ENCODE data around the gene DCDC2C. TPM values are rescaled to one million over a fixed set of nuclear protein-coding genes. Genes with fewer than 3 reads are reported as not detected.

DCDC2C gene
- total and polyA plus RNA-seq, 9 of the 15 experiments (the other 6 are each of a cell fraction or from before 2014, with no cell fraction given): not detected

- DNase-seq (ENCODE audit: extremely low read depth in 1 of 4, low spot score in 3 of 4) (no peak), FAIRE-seq (no peak), ATAC-seq (no peak)
- Histone ChIP-seq H3K4me3 (no peak overlapping the region), H3K9ac (ENCODE audit: insufficient read depth in 1 of 2, low read depth in 2 of 2, low read length in 2 of 2) (no peak overlapping the region), H2AFZ (ENCODE audit: low read depth, low read length) (no peak overlapping the region), H3K9me1 (ENCODE audit: control insufficient read depth, insufficient read depth, low read length) (no peaks in the 10 kb centered on the region), H3K9me3 (replicated peaks; ENCODE audit: control insufficient read depth, insufficient read depth, low read depth, low read length) (no peaks in the 10 kb centered on the region), H3K27ac (ENCODE audit: extremely low read depth, low read depth, low read length) (no peak overlapping the region), H4K20me1 (replicated peaks; ENCODE audit: control insufficient read depth, insufficient read depth, low read length) (no peaks in the 10 kb centered on the region), H3K79me2 (ENCODE audit: control insufficient read depth, insufficient read depth, low read length) (no peaks in the 10 kb centered on the region), H3K4me2 (ENCODE audit: insufficient read depth, low read length) (no peak overlapping the region), H3K4me1 (replicated peaks in 1 of 2; ENCODE audit: control insufficient read depth in 2 of 2, insufficient read depth in 2 of 2, low read length in 2 of 2) (peaks cover 0 to 2% of the 10 kb centered on the region in 2 experiments; a peak in 1 of 5 replicates), H3K27me3 (ENCODE audit: control insufficient read depth in 2 of 2, insufficient read depth in 2 of 2, low read length in 2 of 2) (peaks cover 10 to 20% of the 10 kb centered on the region in 2 experiments; a peak in 4 of 5 replicates), H3K36me3 (ENCODE audit: control insufficient read depth, insufficient read depth, low read length) (no peaks in the 10 kb centered on the region)
- WGBS (ENCODE audit: insufficient coverage, low coverage, missing lambda C conversion rate): 19% methylated on average over 3 of the region's 3 CpGs
- ChIA-PET POLR2A (interaction anchor here (0.7 kb wide), 2 partner anchors 38 to 284 kb away, joined by 3 read pairs; partner anchors contain the start of gene EIPR1), CTCF (ENCODE audit: low intra/inter-chr PET ratio) (no interaction called here)
- TF ChIP-seq ZNF282 (CRISPR knock-in tag; IDR thresholded peaks at IDR 0.05): no peak
- in situ Hi-C loops (cut with MboI) (loop anchor here (25.0 kb wide), 1 partner anchor 1549 kb away; no protein-coding TSS in a partner anchor), intact Hi-C loops (cut with micrococcal nuclease) (no loop called here)
- BruUV-seq (replicated peaks): no TSS peak
Observed at GRCh38 chr2:3661149-3661660, 42.2 kb upstream of the DCDC2C start.

GRCh38 chr2:3662239-3662638 is 41.1 kb upstream of the DCDC2C start:
- intact Hi-C loops (cut with micrococcal nuclease) (no loop called here), in situ Hi-C loops (cut with MboI) (loop anchor here (25.0 kb wide), 1 partner anchor 1550 kb away; no protein-coding TSS in a partner anchor)
- FAIRE-seq (no peak), ATAC-seq (peak; percentile 21; the same call in 1 of the 3 replicates), DNase-seq (ENCODE audit: extremely low read depth in 1 of 4, low spot score in 3 of 4) (no peak)
- ChIA-PET CTCF (ENCODE audit: low intra/inter-chr PET ratio) (no interaction called here), POLR2A (no interaction called here)
- H3K36me3 ChIP-seq (ENCODE audit: control insufficient read depth, insufficient read depth, low read length): no peaks in the 10 kb centered on the region
- no peak overlapping the region for H3K9ac ChIP-seq (ENCODE audit: insufficient read depth in 1 of 2, low read depth in 2 of 2, low read length in 2 of 2)
- BruUV-seq (replicated peaks): no TSS peak
- 15% methylated on average over 6 of the region's 6 CpGs for WGBS (ENCODE audit: insufficient coverage, low coverage, missing lambda C conversion rate)
- TF ChIP-seq, protein P1, sequence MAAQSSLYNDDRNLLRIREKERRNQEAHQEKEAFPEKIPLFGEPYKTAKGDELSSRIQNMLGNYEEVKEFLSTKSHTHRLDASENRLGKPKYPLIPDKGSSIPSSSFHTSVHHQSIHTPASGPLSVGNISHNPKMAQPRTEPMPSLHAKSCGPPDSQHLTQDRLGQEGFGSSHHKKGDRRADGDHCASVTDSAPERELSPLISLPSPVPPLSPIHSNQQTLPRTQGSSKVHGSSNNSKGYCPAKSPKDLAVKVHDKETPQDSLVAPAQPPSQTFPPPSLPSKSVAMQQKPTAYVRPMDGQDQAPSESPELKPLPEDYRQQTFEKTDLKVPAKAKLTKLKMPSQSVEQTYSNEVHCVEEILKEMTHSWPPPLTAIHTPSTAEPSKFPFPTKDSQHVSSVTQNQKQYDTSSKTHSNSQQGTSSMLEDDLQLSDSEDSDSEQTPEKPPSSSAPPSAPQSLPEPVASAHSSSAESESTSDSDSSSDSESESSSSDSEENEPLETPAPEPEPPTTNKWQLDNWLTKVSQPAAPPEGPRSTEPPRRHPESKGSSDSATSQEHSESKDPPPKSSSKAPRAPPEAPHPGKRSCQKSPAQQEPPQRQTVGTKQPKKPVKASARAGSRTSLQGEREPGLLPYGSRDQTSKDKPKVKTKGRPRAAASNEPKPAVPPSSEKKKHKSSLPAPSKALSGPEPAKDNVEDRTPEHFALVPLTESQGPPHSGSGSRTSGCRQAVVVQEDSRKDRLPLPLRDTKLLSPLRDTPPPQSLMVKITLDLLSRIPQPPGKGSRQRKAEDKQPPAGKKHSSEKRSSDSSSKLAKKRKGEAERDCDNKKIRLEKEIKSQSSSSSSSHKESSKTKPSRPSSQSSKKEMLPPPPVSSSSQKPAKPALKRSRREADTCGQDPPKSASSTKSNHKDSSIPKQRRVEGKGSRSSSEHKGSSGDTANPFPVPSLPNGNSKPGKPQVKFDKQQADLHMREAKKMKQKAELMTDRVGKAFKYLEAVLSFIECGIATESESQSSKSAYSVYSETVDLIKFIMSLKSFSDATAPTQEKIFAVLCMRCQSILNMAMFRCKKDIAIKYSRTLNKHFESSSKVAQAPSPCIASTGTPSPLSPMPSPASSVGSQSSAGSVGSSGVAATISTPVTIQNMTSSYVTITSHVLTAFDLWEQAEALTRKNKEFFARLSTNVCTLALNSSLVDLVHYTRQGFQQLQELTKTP (IDR thresholded peaks at IDR 0.05; ENCODE audit: low read depth in 1 of 2, partially characterized antibody in 2 of 2): no peak
- TF ChIP-seq ZNF3 (CRISPR knock-in tag; IDR thresholded peaks at IDR 0.05): no peak
- no peak for TF ChIP-seq ZNF740 (CRISPR knock-in tag; IDR thresholded peaks at IDR 0.05)
- TF ChIP-seq ZNF740 (tag; IDR thresholded peaks at IDR 0.05): no peak
- TF ChIP-seq, protein P2, sequence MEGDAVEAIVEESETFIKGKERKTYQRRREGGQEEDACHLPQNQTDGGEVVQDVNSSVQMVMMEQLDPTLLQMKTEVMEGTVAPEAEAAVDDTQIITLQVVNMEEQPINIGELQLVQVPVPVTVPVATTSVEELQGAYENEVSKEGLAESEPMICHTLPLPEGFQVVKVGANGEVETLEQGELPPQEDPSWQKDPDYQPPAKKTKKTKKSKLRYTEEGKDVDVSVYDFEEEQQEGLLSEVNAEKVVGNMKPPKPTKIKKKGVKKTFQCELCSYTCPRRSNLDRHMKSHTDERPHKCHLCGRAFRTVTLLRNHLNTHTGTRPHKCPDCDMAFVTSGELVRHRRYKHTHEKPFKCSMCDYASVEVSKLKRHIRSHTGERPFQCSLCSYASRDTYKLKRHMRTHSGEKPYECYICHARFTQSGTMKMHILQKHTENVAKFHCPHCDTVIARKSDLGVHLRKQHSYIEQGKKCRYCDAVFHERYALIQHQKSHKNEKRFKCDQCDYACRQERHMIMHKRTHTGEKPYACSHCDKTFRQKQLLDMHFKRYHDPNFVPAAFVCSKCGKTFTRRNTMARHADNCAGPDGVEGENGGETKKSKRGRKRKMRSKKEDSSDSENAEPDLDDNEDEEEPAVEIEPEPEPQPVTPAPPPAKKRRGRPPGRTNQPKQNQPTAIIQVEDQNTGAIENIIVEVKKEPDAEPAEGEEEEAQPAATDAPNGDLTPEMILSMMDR (IDR thresholded peaks at IDR 0.05 in 2 of 3, conservative IDR thresholded peaks at IDR 0.05 in 1 of 3; ENCODE audit: insufficient read depth in 2 of 3, low read depth in 1 of 3, low read length in 3 of 3): peak in 2 of 3 experiments; percentile 18 to 23; a peak in 1 of 6 replicates
- H3K9me1 ChIP-seq (ENCODE audit: control insufficient read depth, insufficient read depth, low read length): no peaks in the 10 kb centered on the region
- no peak overlapping the region for H2AFZ ChIP-seq (ENCODE audit: low read depth, low read length)
- H3K79me2 ChIP-seq (ENCODE audit: control insufficient read depth, insufficient read depth, low read length): no peaks in the 10 kb centered on the region
- H3K4me1 ChIP-seq (replicated peaks in 1 of 2; ENCODE audit: control insufficient read depth in 2 of 2, insufficient read depth in 2 of 2, low read length in 2 of 2): peaks cover 0 to 5% of the 10 kb centered on the region in 2 experiments; a peak in 2 of 5 replicates
- H4K20me1 ChIP-seq (replicated peaks; ENCODE audit: control insufficient read depth, insufficient read depth, low read length): no peaks in the 10 kb centered on the region
- H3K27me3 ChIP-seq (ENCODE audit: control insufficient read depth in 2 of 2, insufficient read depth in 2 of 2, low read length in 2 of 2): peaks cover 20 to 22% of the 10 kb centered on the region in 2 experiments
- no peaks in the 10 kb centered on the region for H3K9me3 ChIP-seq (replicated peaks; ENCODE audit: control insufficient read depth, insufficient read depth, low read depth, low read length)
- no peak overlapping the region for H3K27ac ChIP-seq (ENCODE audit: extremely low read depth, low read depth, low read length)
- H3K4me3 ChIP-seq: no peak overlapping the region
- H3K4me2 ChIP-seq (ENCODE audit: insufficient read depth, low read length): no peak overlapping the region
